Stimulated activated CD4-positive, alpha-beta T cell treated with anti-CD3 and anti-CD28 coated beads, TNF-alpha, amount 100 ng/mL, for 24 hours (primary cell): Measurements from ENCODE around the gene ZBTB5.
"Not testable (repeated sequence)": the region's sequence is repeated elsewhere in the genome, so short reads cannot be mapped to it uniquely, and the experiment has no call there.

Source experiments
- DNase-seq, 3 experiments: peaks; one replicate each; pipeline ENCODE4 v3.0.0-alpha.2; 2020; ENCODE audit warnings: low read depth in 3 of 3

Gene ZBTB5

DNA sequence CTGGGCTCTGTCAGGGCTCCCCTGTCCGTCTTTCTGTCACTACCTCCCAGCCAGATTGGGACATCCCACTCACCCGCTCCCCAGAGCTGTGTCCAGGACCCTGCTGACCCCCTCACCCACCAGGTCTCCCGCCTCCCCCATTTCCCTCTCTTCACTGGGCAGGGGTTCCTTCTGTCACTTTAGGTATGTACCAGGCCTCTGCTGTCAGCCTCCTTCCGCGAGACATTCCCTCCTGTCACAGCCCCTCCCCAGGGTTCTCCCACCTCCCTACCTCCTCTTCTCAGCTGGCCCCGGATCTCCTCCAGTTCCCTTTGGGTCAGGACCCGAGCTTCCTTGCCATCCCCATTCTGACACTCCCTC lies 21.0 kb upstream of the ZBTB5 start:
- DNase-seq = no peak

DNA sequence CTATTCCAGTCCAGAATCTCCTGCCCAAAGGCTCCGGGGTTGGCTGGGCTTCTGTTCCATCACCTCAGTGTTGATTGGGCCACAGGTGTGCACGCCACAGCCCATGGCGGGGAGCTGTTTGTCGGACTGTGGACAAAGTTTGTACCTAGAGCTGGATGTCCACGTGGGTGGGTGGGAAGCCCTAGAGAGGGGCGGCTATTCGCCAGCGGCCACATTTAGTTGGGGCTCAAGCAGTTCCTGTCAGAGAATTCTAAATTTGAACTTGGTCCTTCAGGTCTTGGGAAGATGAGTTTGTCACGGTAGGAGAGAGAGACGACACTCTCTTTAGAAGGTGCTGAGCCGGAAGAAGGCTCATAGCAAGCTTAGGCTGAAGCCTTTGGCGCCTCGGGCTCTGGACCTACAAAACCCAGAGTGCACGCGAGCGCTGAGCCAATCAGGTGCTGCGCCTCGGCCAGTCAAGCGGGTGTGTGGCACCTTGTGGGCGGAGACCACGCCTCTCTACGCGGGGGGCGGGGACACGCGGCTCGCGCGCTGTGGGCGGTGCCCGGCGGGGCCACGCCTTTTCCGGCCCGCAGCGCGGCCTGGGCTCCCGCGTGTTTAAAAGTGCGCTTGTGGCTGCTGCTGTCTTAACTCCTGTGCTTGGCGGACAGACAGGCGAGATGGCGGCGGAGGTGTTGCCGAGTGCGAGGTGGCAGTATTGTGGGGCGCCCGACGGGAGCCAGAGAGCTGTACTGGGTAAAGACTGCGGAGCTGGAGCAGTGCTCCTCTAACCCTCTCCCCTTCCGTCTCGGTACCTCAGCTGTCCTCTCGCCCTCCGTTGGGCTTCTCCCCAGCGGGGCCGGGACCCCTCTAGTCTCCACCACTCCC lies 20.4 kb upstream of the ZBTB5 start, which contains the start of gene POLR1E:
TSS of gene POLR1E (plus strand) at position 560 of the 867 bp plus-strand sequence. CDS start at position 660, 100 bp downstream.
- DNase-seq = peak; percentile 93 to 97 (median 96)

DNA sequence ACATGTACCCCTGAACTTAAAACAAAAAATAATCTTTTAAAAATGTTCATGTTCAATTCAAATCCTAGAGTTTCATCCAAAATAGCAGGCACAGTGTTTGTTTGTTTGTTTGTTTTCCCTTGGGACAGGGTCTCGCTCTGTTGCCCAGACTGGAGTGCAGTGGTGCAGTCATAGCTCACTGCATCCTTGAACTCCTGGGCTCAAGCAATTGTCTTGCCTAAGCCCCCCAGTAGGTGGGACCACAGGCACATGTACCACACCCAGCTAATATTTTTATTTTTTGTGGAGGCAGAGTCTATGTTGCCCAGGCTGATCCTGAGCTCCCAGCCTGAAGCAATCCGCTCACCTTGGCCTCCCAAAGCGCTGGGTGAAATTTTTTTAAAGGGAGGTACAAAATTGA lies 15.5 kb upstream of the ZBTB5 start:
- DNase-seq = no peak

DNA sequence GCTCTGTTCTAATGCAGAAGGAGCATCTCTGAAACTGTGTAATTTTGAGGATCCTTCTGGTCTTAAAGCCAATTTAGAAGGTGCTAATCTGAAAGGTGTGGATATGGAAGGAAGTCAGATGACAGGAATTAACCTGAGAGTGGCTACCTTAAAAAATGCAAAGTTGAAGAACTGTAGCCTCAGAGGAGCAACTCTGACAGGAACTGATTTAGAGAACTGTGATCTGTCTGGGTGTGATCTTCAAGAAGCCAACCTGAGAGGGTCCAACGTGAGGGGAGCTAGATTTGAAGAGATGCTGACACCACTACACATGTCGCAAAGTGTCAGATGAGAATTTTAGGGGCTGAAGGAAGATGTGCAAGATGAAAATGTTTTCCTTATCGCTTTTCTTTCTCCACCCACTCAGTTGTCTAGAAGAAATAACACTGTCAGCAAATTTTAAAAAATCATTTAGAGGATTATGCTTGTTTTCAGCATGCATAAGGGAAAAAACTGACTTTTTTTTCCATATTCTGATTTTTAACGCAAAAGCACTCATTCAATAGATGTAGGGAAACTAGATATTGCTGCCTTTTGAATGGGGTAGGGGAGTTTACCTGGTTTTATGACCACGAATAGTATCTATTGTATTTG lies 12.9 kb upstream of the ZBTB5 start:
- not testable (repeated sequence) for DNase-seq

DNA sequence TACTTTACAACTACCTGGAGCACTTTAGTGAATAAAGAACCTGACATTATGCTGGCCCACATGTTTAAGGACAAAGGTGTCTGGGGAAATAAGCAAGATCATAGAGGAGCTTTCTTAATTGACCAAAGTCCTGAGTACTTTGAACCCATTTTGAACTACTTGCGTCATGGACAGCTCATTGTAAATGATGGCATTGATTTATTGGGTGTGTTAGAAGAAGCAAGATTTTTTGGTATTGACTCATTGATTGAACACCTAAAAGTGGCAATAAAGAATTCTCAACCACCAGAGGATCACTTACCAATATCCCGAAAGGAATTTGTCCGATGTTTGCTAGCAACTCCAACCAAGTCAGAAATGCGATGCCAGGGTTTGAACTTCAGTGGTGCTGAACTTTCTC lies 12.2 kb upstream of the ZBTB5 start:
- DNase-seq = not testable (repeated sequence)

DNA sequence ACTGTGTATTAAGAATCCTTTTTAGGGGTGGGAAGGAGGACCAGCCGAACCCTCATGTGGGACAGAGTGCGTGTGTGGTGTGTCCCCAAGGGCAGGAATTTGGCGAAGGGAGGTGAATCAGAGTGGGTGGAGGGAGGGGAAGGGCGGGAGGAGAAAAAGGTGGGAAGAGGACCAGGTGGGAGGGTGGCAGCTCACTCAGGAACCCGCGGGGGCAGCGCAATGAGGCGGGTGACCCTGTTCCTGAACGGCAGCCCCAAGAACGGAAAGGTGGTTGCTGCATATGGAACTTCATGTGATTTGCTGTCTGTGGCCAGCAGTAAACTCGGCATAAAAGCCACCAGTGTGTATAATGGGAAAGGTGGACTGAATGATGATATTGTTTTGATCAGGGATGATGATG lies 11.7 kb upstream of the ZBTB5 start:
- DNase-seq = no peak

DNA sequence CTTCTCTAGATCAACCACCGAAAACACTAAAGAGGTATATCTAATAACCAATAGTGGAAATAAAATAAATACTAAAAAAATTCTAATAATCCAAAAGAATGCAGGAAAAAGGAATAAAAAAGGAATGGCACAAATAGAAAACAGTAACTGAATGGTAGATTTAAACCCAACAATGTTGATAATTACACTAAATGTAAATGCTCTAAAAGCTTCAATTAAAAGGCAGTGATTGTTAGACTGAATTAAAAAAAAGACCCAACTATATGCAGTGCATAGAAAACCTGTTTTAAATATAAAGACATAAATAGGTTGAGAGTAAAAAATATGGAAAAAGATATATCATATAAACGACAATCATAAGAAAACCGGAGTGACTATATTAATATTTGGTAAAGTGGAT lies 9.2 kb upstream of the ZBTB5 start:
- no peak for DNase-seq

DNA sequence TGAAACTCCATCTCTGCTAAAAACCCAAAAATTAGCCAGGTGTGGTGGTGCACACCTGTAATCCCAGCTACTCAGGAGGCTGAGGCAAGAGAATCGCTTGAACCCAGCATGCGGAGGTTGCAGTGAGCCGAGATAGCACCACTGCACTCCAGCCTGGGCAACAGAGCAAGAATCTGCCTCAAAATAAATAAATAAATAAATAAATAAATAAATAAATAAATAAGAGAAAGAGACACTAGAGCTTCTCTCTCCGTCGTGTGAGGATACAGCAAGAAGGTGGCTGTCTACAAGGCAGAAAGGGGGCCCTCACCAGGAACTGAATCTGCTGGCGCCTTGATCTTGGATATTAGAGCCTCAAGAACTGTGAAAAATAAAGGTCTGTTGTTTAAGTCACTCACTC lies 8.7 kb upstream of the ZBTB5 start:
- not testable (repeated sequence) for DNase-seq

DNA sequence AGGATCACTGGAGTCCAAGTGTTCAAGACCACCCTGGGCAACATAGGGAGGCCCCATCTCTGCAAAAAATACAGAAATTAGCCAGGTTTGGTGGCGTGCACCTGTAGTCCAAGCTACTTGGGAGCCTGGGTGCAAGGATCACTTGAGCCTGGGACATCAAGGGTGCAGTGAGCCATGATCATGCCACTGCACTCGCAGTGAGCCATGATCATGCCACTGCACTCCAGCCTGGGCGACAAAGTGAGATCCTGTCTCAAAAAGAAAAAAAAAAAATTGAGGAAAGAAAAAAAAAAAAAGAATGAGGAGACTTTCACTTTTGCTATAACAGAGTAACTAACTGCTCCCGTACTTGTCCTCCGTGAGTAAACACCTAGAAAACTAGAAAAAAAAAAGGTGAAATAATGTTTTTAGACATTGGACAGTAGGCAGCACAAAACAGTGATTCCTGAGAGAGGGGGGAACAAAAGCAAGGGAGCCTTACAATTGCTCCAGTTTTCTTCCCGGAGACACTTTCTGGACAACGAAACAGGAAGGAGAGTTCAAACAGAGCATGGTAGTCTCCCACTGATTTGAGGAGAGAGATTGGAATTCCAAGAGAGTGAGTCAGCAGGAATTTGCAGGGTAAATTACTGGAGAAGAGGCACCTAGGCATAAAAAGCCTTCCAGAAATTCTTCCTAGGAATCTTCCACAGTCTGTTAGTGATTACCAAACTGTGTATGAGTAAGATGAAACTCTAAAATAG lies 6.9 kb upstream of the ZBTB5 start:
- no peak for DNase-seq

DNA sequence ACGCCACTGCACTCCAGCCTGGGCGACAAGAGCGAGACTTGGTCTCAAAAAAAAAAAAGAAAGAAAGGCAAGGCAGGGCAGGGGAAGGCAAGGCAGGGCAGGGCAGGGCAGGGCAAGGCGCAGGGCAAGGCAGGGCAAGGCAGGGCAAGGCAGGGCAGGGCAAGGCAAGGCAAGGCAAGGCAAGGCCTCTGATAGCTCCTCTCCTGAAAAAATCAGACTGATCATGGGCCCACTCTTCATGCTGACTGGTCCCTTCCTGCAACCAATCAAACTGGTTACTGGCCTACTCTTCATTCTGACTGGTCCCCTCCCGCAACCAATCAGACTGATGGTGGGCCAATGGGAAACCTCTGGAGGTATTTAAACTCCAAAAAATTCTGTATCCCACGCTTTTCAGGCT lies 3.4 kb upstream of the ZBTB5 start:
- DNase-seq = no peak

DNA sequence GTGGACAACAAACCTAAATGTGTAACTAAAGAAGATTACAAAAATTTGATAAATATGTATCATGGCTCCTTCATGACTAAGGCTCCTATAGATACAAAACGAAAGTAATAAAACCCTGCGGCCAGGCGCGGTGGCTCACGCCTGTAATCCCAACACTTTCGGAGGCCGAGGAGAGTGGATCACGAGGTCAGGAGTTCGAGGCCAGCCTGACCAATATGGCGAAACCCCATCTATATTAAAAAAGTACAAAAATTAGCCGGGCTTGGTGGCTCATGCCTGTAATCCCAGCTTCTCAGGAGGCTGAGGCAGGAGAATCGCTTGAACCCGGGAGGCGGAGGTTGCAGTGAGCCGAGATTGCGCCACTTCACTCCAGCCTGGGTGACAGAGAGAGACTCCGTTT lies 2.3 kb upstream of the ZBTB5 start:
- DNase-seq = not testable (repeated sequence)

DNA sequence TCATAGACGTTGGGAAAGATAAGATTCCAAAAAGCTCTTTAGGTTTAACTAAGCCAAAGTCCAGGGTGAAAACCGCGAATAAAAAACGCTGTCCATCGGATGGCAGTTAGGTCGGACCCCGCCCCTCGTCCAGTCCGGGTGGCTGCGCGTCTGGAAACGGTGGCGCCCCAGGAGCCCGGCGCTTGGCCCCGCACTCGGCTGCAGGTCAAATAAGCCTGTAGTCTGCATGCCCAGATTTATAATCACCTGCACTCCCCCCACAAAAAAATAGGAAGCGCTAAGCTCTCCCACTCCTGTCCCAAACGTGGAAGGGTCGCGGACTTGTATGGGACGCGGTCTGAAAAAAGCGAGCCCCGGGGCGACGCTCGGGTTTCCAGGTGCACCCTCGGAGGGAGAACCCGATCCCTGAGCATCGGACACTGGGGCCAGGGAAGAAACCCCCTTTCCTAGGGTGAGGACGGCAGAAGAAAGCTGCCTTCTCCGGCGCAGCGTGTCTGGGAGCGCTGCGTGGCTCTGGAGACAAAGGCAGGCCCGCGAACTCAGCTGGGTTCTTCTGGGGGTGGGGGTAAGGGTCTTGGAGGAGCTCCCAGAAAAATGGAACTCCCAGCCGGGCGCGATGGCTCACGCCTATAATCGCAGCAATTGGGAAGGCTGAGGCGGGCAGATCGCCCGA lies 923 bp upstream of the ZBTB5 start:
- DNase-seq = peak in 2 of 3 experiments; percentile 2 to 33

DNA sequence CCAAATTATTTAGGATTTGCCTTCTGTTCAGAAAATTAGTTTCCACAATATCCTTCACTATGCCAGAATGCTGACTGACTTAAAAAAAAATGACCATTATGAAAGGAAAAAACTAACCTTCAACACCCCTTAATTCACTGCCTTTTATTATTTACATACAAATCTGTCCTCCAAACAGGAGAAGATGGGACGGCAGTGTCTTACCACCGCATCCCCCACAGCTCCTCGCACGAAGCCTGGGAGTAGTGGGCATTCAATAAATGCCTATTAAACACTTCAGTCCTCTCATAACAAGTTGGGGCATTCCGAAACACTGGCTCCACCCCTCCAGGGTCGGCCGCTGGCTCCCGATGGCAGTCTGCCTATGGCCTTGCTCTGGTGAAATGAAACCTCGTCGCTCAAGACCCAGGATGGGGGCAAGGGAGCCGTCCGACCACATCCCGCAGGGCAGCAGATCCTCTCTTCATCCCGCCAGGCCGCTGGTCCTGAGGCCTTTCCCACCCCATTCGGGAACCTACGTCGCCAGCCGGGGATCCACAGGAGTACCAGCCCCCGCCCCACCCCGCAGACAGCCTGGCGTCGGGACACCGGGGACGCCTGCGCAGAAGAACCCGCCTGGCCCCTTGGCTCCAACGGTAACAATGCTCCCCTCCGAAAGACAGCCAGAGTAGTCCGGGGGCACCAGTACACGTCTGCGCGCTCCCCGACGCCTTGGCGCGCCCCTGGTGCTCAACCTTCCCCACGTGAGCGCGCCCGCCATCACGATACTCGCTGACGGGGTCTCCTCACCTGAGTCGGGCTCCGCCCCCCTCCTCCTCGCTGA lies 613 bp downstream of the ZBTB5 start:
- DNase-seq = peak in 2 of 3 experiments; percentile 34 to 46

DNA sequence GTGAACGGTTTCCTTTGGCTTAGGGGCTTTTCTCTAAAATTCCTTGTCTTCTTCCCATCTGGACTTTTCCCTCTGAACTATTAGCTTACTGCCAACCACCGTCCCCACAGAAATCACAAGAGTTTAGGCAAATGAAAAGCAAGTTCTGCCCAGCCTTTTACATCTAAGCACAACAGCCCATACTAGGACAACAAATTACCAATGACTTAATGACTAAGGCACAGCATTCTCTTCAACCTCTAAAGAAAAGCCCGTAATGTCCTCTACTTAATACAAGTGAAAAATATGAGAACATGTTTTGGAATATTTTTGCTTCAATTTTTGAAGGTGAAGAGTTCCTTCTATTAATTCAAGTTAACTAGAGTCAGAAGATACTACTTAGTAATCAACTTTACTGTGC lies 1.2 kb downstream of the ZBTB5 start:
- DNase-seq = no peak

DNA sequence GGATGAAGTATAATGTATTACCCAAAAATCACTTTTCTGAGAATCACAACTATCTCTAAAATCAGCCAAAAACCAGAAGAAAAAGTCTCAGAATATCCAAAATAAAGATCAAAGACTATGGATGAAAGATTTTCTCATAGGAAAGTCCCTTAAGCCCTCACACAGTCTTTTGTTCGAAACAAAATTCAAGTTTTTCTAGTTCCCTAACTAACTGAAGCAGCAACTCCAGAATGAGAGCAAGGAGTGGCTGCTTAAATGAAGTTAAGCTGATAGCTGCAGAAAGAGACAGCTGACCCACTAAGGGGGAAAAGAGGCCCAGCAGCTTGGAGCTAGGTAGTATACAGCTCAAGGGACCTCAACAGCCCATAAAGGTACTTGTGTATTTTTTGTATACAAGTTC lies 8.4 kb downstream of the ZBTB5 start:
- no peak for DNase-seq

DNA sequence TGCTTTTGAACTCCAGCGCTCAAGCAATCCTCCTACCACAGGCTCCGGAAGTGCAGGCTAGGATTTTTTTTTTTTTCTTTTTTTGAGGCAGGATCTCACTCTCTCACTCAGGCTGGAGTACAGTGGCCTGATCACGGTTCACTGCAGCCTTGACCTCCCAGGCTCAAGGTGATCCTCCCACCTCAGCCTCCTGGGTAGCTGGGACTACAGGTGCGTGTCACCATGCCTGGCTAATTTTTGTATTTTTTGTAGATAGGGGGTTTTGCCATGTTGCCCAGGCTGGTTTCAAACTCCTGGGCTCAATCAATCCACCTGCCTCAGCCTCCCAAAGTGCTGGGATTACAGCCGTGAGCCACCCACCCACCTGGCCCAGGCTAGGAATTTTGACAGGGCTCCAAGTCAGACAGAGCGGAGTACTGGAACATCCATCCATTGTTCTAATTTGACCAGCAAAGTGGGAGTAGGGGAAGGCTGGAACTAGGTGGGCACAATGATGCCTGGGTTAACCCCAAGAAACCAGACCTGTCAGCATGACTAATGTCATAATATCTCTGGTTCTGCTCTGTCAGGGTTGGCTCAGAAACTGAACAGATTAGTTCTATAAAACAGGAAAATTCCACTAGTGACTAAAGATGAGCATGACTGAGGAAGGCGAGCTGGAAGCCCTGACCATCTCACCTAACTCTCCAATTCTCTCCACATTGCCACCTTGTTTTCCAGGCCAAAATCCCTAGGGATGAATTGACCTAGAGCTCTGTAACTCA lies 9.2 kb downstream of the ZBTB5 start:
- no peak for DNase-seq

DNA sequence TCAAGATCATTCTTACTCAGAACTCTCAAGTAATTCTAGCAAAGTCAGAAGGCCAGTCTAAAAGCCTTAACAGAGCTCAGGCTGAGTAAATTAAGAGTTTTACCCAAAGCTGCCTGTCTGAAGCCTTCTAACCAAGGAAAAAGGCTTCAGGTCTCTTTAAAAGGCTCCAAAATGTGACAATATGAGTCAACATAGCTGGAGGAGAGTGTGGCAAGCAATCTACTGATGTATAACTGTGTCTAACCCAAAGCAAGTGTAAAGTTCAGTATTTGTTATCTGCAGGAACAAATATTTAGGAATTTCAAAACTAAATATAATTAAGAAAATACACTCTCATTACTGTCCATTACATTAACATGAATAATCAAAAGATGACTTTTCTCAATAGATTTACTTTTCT lies 11.0 kb downstream of the ZBTB5 start:
- DNase-seq = no peak

DNA sequence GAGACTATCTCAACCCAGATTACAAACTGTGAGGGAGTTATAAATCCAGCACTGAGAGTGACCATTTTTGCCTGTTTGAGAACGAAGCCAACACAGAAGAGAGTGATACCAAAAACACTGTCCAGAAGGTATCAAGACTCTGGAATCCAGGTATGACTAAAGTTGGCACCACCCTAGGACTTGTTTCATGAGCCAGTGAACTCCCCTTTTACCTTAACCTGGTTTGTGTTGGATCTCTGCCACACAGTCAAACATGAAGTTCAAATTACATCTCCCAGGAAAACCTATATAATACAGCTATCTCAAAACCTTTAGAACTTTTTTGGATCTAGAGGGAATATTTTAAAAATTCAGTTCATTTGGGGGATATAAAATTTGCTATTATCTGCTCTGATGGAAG lies 11.4 kb downstream of the ZBTB5 start:
- no peak for DNase-seq

DNA sequence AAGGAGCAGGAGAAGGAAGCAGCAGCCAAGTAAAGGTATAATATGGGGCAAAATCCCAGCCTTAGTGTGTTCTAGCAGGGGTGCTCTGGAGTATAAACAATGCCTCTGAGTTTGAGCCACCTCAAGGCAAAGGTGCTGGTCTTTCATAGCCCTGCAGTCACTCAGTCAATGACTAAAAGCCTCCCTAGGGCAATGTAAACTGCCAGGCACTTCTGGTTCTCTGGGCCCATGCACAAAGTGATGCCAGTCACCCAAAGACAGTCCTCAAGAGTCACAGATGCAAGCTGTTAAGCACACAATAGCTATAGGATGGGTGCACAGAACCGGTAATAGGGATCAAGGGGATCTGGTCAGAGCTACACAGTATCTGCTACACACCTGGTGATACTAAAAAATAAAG lies 12.6 kb downstream of the ZBTB5 start:
- DNase-seq = no peak

DNA sequence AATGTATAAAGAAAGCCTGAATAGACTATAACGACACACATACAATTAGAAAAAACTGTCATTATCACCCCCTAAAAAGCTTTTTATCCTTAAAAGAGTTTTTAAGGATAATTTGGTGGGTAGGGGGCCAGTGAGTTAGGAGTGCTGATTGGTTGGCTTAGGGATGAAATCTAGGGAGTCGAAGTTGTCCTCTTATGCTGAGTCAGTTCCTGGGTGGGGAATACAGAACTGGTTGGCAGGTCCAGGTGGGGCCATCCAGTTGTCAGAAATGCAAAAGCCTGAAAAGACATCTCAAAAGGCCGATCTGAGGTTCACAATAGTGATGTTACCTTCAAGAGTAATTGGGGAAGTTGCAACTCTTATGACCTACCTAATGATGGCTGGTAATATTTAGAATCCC lies 13.6 kb downstream of the ZBTB5 start:
- no peak for DNase-seq
